HTERT RPE-1 (cell line): Measurements from ENCODE around the gene SPRY1.

ENCODE experiments used
- in situ Hi-C: fragments of 300-500 bp; cut with MboI; formaldehyde crosslinking; loops from 4 replicates; pipeline ENCODE4 v1.14.3; 2020; ENCODE audit warnings: low sequenced_read_pairs

Gene SPRY1

DNA sequence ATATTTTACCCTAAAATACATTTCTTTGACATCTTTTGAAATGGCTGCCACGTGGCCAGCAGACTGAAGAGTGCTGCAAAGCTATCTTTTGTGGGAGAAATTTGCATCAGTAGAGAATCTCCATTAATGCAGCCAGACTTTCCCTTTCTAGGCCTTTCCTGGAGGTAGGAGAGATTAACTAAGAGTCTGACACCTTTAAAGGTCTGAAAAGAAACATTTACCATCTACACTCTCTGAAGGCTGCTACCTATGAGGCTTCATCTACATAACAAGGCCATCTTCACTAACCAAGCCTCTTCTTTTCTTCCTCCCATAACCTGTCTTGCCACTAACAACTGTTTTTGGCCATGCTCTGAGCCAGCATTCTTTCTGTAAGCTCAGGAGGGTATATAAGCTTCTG is 17.8 kb upstream of the SPRY1 start:
- in situ Hi-C loops, result loop anchor here (25.0 kb wide), 1 partner anchor 284 kb away; no protein-coding TSS in a partner anchor

DNA sequence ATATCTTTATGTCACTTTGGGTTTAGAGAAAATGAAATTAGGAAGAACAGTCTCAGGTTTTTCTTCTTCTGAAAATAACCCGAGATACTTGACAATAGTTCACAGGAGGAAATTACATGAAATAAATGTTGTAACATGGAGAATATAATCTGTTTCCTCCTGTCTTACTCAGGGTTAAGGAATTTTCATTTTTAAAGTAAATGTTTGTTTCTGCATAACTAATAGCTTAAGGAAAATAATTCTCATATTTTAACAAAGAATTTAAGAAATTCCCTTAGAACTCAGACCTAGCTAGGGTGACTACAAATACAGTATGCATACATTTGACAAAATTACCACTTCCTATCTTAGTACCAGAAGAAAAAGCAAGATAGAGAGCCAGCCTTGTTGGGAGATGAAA is 17.2 kb upstream of the SPRY1 start:
- in situ Hi-C loops, result loop anchor here (25.0 kb wide), 1 partner anchor 283 kb away; no protein-coding TSS in a partner anchor

DNA sequence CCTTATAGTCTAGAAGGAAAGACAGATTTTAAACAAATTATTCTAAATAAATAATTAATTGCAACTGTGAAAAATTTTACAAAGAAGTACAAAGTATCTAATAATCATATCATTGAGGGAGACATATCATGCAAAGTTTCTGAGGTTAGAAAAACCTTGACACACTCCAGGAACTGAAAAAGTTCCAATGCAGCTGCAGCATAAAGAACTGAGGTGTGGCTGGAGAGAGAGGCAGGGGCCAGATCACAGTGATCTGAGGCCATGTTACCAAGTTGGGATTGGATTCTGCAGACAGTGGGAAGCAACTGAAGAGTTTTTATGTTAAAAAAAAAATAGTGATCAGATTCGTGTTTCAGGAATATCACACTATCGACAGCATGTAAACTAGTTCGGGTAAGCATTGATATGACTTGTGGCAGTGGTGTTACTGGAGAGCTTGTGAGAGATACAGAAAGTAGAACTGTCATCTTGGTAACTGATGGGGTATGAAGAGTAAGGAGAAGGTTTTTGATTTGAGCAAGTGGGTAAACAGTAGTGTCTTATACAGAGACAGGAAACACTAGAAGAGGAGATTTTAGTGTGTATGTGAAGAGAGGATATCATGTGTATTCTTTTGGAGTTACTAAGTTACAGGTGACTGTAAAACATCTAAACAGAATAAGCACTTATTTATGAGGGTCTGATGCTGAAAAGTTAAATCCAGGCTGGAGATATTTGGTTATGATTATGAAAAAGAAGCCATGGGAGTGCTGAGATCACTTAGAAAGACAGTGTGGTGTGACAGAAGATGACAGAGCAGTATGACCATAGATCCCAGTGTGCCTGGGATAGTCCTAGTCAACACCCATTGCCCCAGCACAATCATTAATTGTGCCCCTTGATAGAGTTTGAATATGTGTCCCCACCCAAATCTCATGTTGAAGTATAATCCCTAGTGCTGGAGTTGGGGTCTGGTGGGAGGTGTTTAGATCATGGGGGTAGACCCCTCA is 15.6 kb upstream of the SPRY1 start:
- in situ Hi-C loops, result loop anchor here (25.0 kb wide), 1 partner anchor 281 kb away; no protein-coding TSS in a partner anchor

- in situ Hi-C loops, result loop anchor here (25.0 kb wide), 1 partner anchor 280 kb away; no protein-coding TSS in a partner anchor
These were observed 14.6 kb upstream of the SPRY1 start for GRCh38 chr4:123381996-123382395.

- in situ Hi-C loops, result loop anchor here (25.0 kb wide), 1 partner anchor 279 kb away; no protein-coding TSS in a partner anchor
These were observed 13.0 kb upstream of the SPRY1 start for GRCh38 chr4:123383566-123383965.

GRCh38 chr4:123386609-123387008 is 10.0 kb upstream of the SPRY1 start:
- in situ Hi-C loops, result loop anchor here (25.0 kb wide), 1 partner anchor 276 kb away; no protein-coding TSS in a partner anchor

- in situ Hi-C loops, result loop anchor here (25.0 kb wide), 1 partner anchor 271 kb away; no protein-coding TSS in a partner anchor
These were observed 5.6 kb upstream of the SPRY1 start for GRCh38 chr4:123390846-123391456.

- in situ Hi-C loops, result loop anchor here (25.0 kb wide), 1 partner anchor 269 kb away; no protein-coding TSS in a partner anchor
These were observed 2.9 kb upstream of the SPRY1 start for GRCh38 chr4:123393721-123394120.

- in situ Hi-C loops, result loop anchor here (25.0 kb wide), 1 partner anchor 265 kb away; no protein-coding TSS in a partner anchor
These were observed 810 bp downstream of the SPRY1 start for GRCh38 chr4:123397144-123398065.

GRCh38 chr4:123398066-123398852 is 1.7 kb downstream of the SPRY1 start:
- in situ Hi-C loops, result loop anchor here (25.0 kb wide), 1 partner anchor 264 kb away; no protein-coding TSS in a partner anchor

DNA sequence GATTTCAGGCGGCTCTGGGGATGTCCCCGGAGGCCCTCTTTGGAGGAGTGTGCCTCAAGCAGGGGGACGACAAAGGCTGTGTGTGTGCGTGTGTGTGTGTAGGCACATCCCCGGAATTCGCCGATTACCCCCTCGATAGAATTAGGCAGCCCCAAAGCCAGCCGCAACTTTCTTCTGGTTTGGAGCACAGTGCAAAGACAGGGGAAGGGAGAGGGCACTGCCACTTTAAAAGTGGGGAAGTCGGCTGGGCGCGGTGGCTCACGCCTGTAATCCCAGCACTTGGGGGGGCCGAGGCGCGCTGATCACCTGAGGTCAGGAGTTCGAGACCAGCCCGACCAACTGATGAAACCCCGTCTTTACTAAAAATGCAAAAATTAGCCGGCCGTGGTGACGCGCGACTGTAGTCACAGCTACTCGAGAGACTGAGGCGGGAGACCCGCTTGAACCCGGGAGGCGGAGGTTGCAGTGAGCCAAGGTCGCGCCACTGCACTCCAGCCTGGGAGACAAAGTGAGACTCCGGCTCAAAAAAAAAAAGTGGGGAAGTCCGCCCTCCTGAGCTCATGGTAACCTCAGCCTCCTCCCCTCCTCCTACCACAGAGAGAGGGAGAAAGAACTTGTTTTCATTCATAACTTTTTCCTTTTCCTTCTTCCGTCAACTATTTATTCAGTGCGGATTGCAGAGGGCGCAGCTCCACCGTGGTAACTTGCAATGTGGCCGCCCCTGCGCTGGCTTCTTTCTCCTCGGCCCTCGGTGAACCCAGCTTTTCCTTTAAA is 2.4 kb downstream of the SPRY1 start:
- in situ Hi-C loops, result loop anchor here (25.0 kb wide), 1 partner anchor 263 kb away; no protein-coding TSS in a partner anchor

DNA sequence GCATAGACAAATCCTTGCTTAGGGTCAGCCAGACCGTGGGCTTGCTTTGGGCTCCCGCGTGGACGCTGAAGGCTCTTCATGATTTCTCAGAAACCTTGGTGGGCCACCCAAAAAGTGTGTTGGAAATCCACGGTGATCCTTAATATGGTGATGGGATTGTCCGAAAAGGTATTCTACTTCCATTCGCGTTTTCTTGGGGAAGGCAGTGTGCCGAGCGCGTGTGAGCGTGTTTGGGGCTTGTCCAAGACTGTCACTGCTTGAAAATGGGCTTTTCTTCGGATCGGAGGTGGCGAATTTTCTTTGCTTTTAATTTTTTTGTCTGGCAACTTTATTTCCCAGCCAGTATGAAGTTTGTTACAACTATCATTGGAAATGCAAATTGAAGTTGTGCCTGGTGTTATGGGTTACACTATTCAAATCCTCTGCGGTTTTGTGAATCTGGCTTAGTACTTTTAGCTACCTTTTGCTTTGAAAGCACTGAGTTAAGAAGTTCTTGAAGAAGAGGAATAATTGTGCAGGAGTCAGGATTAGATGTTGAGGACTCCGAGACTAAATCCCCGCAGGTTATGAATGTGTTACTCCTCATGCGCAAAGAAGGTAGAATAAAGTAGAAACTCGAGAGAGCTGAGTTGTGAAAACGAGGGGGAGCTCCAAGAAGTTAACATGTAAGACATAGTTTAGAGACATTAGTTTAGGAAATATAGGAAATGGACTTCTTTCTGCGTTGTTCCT is 3.2 kb downstream of the SPRY1 start:
- in situ Hi-C loops, result loop anchor here (25.0 kb wide), 1 partner anchor 263 kb away; no protein-coding TSS in a partner anchor

DNA sequence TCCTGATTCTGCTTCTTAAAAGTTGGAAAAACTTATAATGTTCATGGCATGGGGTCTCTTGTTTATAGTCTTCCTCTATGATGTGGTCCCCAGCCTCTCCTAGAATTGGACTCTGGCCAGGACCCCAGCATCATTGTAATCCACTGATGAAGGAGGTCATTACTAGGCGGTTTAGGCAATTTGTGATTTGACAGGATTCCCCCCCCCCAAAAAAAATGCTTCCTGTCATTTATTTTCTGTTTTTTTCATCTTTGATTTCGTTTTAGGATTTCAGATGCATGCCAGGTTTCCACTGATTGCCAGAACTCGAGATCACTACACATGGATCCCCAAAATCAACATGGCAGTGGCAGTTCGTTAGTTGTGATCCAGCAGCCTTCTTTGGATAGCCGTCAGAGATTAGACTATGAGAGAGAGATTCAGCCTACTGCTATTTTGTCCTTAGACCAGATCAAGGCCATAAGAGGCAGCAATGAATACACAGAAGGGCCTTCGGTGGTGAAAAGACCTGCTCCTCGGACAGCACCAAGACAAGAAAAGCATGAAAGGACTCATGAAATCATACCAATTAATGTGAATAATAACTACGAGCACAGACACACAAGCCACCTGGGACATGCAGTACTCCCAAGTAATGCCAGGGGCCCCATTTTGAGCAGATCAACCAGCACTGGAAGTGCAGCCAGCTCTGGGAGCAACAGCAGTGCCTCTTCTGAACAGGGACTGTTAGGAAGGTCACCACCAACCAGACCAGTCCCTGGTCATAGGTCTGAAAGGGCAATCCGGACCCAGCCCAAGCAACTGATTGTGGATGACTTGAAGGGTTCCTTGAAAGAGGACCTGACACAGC is 4.9 kb downstream of the SPRY1 start:
- in situ Hi-C loops, result no loop called here

- in situ Hi-C loops, result no loop called here
These were observed 5.5 kb downstream of the SPRY1 start for GRCh38 chr4:123402121-123402465.

DNA sequence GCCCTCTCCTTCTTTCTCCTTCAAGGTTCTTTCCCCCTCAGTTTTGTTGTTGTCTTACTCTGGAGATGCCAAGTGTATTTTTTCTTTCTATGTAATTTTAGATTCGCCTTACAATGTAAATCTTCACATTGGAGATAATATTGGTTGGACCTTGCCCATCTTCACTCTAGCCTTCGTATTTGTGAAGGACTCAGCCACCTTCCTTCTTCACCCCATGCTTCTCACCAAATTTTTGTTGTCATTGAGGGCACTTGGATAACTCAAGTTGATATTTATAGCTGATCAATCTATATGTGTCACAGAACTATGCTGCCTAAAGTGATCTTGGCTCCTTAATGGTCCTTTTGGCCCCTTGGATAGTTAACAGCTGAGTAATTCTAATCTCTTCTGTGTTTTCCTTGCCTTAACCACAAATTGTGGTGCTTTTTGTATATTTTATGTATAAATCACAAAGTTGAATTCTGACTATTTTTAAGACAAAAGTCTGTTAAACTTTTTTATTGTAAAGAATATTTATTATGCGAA is 6.5 kb downstream of the SPRY1 start:
- in situ Hi-C loops, result no loop called here

DNA sequence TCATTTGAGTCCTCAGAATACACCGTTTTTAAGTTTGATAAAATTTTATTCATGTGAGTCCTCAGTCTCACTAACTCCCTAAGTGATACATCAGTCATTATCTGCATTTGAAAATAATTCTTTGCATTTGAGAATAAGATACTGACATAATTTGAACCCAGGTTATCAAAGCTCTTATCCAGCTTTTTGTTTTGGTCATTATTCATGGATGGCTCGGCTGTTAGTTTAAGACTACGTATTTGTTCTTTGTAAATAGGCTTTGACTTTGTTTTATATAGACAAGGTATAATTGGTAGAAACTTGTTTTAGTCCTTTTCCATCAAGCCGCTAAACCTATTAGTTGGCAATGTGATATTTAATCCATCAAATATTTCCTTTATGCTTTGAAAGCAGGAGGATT is 7.9 kb downstream of the SPRY1 start:
- in situ Hi-C loops, result no loop called here
